ENCODE data around the gene ERC2.

ERC2 gene

DNA sequence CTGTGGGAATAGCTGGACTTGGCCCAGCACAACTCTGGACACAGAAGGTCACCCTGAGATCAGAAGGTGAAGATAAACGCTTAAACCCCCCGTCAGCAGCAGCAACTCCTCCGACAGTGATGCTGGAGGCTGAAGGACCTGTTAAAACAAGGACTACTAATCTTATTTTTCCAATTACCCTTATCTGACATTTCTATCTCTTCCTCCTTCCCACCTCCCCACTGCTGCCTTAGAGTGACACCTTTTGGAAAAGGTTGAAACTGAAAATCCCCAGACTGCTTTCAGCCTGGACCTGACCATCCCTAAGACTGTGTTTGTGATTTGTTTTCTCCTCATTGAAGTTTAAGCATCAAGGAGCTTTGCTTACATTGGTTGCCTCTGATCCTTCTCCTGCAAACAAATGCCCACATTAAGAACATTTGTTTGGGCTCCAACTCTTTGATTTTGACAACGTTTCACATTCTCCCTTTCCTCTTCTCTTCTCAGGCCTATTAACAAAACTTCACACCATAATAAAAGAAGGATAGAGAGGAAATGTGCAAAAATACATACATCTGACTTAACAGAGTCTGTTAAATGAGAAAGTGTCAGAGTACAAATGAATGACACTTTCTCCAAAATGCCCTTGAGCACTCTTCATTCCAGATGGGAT, 570.6 kb downstream of the ERC2 start:
- H3K4me1 ChIP-seq (ENCODE audit: control insufficient read depth in 1 of 2, insufficient read depth in 2 of 2, low read length in 2 of 2) = no peaks in the 10 kb centered on the region
- no peak overlapping the region for H3K4me3 ChIP-seq (ENCODE audit: low read depth in 1 of 2, low read length in 2 of 2)
- H3K9ac ChIP-seq (ENCODE audit: low read depth in 1 of 2, low read length in 2 of 2) = no peak overlapping the region
- H3K9me3 ChIP-seq (ENCODE audit: control insufficient read depth in 1 of 2, low read length in 2 of 2) = no peaks in the 10 kb centered on the region
- no peak overlapping the region for H3K27ac ChIP-seq (ENCODE audit: low read depth, low read length)
- no peaks in the 10 kb centered on the region for H3K27me3 ChIP-seq (ENCODE audit: control insufficient read depth in 1 of 2, insufficient read depth in 2 of 2, low read length in 2 of 2)
- no peaks in the 10 kb centered on the region for H3K36me3 ChIP-seq (ENCODE audit: control insufficient read depth in 1 of 2, insufficient read depth in 2 of 2, low read length in 2 of 2)

DNA sequence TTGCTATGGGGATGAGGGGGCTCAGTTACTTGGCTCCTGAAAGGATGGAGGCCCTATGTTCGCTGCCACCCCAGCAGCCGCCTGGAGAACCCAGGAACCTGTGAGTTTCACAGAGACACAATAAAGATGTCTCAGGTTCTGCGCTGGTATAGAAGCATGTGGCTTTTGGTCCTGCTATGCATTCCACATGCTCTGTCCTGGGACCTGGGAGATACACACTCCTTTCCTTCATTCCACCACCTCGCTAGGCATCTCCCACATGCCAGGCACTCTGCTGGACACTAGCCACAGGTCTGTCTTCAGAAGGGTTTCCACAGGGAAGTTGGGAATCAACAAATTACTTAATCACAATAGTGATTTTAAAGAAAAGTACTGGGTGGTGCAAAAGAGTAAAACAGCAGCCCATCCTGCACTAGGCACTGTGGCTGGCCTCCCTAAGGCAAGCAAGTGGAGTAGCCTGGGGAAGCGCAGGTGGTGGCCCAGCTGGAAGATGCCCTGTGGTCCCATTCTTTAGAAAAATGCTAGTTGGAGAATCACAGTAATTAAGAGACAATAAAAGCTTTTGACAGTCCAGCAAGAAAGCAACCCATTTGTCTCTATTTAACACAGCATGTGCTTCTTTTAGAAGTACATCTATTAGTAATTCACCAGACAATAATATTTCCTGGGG, 572.2 kb downstream of the ERC2 start:
- Histone ChIP-seq H3K27ac (ENCODE audit: low read depth, low read length) (no peak overlapping the region), H3K27me3 (ENCODE audit: control insufficient read depth in 1 of 2, insufficient read depth in 2 of 2, low read length in 2 of 2) (no peaks in the 10 kb centered on the region), H3K4me1 (ENCODE audit: control insufficient read depth in 1 of 2, insufficient read depth in 2 of 2, low read length in 2 of 2) (no peaks in the 10 kb centered on the region), H3K9ac (ENCODE audit: low read depth in 1 of 2, low read length in 2 of 2) (no peak overlapping the region), H3K36me3 (ENCODE audit: control insufficient read depth in 1 of 2, insufficient read depth in 2 of 2, low read length in 2 of 2) (no peaks in the 10 kb centered on the region), H3K4me3 (ENCODE audit: low read depth in 1 of 2, low read length in 2 of 2) (no peak overlapping the region), H3K9me3 (ENCODE audit: control insufficient read depth in 1 of 2, low read length in 2 of 2) (no peaks in the 10 kb centered on the region)

DNA sequence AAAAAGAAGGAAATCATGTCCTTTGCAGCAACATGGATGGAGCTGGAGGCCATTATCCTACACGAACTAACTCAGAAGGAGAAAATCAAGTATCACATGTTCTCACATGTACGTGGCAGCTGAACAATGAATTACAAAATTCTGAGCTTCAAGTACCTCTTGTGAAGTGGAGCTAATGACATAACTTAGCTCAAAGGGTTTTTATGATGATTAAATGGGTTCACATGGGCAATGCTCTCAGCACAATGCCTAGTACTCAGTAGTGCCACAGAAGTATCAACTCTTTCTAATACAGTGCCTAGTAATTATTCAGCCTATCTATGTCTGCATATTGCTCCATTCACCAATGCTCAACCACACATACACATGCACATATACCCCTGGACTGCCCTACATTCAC, 573.7 kb downstream of the ERC2 start:
- Histone ChIP-seq H3K4me3 (ENCODE audit: low read depth in 1 of 2, low read length in 2 of 2) (no peak overlapping the region), H3K9me3 (ENCODE audit: control insufficient read depth in 1 of 2, low read length in 2 of 2) (no peaks in the 10 kb centered on the region), H3K4me1 (ENCODE audit: control insufficient read depth in 1 of 2, insufficient read depth in 2 of 2, low read length in 2 of 2) (no peaks in the 10 kb centered on the region), H3K9ac (ENCODE audit: low read depth in 1 of 2, low read length in 2 of 2) (no peak overlapping the region), H3K36me3 (ENCODE audit: control insufficient read depth in 1 of 2, insufficient read depth in 2 of 2, low read length in 2 of 2) (no peaks in the 10 kb centered on the region), H3K27ac (ENCODE audit: low read depth, low read length) (no peak overlapping the region), H3K27me3 (ENCODE audit: control insufficient read depth in 1 of 2, insufficient read depth in 2 of 2, low read length in 2 of 2) (no peaks in the 10 kb centered on the region)

DNA sequence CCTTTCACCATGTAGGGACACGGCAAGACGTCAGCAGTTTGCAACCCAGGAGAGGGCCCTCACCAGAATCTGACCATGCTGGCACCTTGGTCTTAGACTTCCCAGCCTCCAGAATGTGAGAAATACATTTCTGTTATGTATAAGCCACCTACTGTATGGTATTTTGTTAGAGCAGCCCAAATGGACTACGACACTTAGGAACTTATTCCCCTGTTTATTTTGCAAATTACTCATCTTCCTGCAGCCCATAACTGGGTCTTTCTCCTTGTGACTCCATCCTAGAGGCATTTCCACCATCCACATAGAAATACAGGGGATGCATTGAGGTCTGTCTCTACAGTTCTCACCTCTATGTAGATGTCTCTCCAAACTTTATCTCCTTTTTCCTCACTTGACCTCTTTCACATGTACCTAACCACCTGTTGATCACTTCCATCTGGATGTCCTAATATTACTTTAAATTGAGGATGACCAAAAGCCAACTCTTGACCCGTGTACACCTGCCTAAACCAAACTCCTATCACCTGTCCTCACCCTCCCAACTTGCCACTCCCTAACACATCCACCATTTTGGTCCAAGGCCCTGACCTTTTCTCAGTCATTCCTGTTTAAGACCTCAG, 575.1 kb downstream of the ERC2 start:
- Histone ChIP-seq H3K27ac (ENCODE audit: low read depth, low read length) (no peak overlapping the region), H3K4me1 (ENCODE audit: control insufficient read depth in 1 of 2, insufficient read depth in 2 of 2, low read length in 2 of 2) (no peaks in the 10 kb centered on the region)

DNA sequence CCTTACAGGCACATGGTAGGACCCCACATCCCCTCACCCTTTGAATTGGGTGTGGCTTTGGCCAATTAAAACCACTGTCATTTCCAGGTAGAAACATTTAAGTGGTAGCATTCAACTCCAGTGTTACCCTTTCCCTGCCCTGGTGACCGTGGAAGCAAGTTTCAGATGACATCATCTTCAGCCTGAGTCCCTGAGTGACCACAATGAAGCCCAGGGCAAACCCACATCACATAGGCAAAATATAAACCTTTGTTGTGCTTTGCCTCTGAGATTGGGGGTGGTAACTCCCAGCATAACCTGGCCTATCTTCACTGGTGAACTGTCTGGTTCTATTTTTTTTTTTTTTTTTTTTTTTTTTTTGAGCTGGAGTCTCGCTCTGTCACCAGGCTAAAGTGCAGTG, 577.2 kb downstream of the ERC2 start:
- H3K27me3 ChIP-seq (ENCODE audit: control insufficient read depth in 1 of 2, insufficient read depth in 2 of 2, low read length in 2 of 2) = no peaks in the 10 kb centered on the region

More for the DNA sequence above, 575.1 kb downstream of the ERC2 start:
- Histone ChIP-seq H3K36me3 (ENCODE audit: control insufficient read depth in 1 of 2, insufficient read depth in 2 of 2, low read length in 2 of 2) (no peaks in the 10 kb centered on the region), H3K4me3 (ENCODE audit: low read depth in 1 of 2, low read length in 2 of 2) (no peak overlapping the region), H3K9me3 (ENCODE audit: control insufficient read depth in 1 of 2, low read length in 2 of 2) (no peaks in the 10 kb centered on the region), H3K9ac (ENCODE audit: low read depth in 1 of 2, low read length in 2 of 2) (no peak overlapping the region), H3K27me3 (ENCODE audit: control insufficient read depth in 1 of 2, insufficient read depth in 2 of 2, low read length in 2 of 2) (no peaks in the 10 kb centered on the region)

GRCh38 chr3:55888282-55888885, 579.9 kb downstream of the ERC2 start:
- H3K27ac ChIP-seq (ENCODE audit: low read depth, low read length) = no peak overlapping the region
- H3K27me3 ChIP-seq (ENCODE audit: control insufficient read depth in 1 of 2, insufficient read depth in 2 of 2, low read length in 2 of 2) = no peaks in the 10 kb centered on the region
- H3K9ac ChIP-seq (ENCODE audit: low read depth in 1 of 2, low read length in 2 of 2) = no peak overlapping the region
- H3K4me3 ChIP-seq (ENCODE audit: low read depth in 1 of 2, low read length in 2 of 2) = no peak overlapping the region
- no peaks in the 10 kb centered on the region for H3K4me1 ChIP-seq (ENCODE audit: control insufficient read depth in 1 of 2, insufficient read depth in 2 of 2, low read length in 2 of 2)
- H3K9me3 ChIP-seq (ENCODE audit: control insufficient read depth in 1 of 2, low read length in 2 of 2) = no peaks in the 10 kb centered on the region
- H3K36me3 ChIP-seq (ENCODE audit: control insufficient read depth in 1 of 2, insufficient read depth in 2 of 2, low read length in 2 of 2) = no peaks in the 10 kb centered on the region

More for the DNA sequence above, 577.2 kb downstream of the ERC2 start:
- H3K4me3 ChIP-seq (ENCODE audit: low read depth in 1 of 2, low read length in 2 of 2) = no peak overlapping the region
- H3K4me1 ChIP-seq (ENCODE audit: control insufficient read depth in 1 of 2, insufficient read depth in 2 of 2, low read length in 2 of 2) = no peaks in the 10 kb centered on the region
- H3K9ac ChIP-seq (ENCODE audit: low read depth in 1 of 2, low read length in 2 of 2) = no peak overlapping the region
- H3K27ac ChIP-seq (ENCODE audit: low read depth, low read length) = no peak overlapping the region
- no peaks in the 10 kb centered on the region for H3K36me3 ChIP-seq (ENCODE audit: control insufficient read depth in 1 of 2, insufficient read depth in 2 of 2, low read length in 2 of 2)
- H3K9me3 ChIP-seq (ENCODE audit: control insufficient read depth in 1 of 2, low read length in 2 of 2) = no peaks in the 10 kb centered on the region

DNA sequence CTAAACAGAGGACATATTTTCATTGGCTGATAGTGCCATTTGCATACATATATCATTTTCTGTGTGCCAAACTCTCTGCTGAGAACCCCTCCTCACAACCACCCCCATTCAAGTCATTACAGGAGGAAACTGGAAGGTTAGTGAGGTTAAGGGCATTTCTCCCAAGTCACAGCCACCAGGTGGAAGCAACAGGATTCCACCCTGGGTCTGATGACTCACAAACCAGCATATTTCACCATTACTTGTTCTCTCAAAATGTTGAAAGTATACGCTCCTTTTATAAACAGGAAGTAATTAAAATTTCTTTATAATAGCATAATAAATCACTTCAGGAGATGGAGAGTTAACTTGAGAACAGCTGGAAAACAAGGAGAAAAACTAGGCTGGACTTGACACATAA, 582.5 kb downstream of the ERC2 start:
- Histone ChIP-seq H3K4me3 (ENCODE audit: low read depth in 1 of 2, low read length in 2 of 2) (no peak overlapping the region), H3K9me3 (ENCODE audit: control insufficient read depth in 1 of 2, low read length in 2 of 2) (no peaks in the 10 kb centered on the region), H3K4me1 (ENCODE audit: control insufficient read depth in 1 of 2, insufficient read depth in 2 of 2, low read length in 2 of 2) (no peaks in the 10 kb centered on the region), H3K9ac (ENCODE audit: low read depth in 1 of 2, low read length in 2 of 2) (no peak overlapping the region), H3K27me3 (ENCODE audit: control insufficient read depth in 1 of 2, insufficient read depth in 2 of 2, low read length in 2 of 2) (no peaks in the 10 kb centered on the region), H3K27ac (ENCODE audit: low read depth, low read length) (no peak overlapping the region), H3K36me3 (ENCODE audit: control insufficient read depth in 1 of 2, insufficient read depth in 2 of 2, low read length in 2 of 2) (no peaks in the 10 kb centered on the region)

GRCh38 chr3:55884491-55885285, 583.6 kb downstream of the ERC2 start:
- H3K36me3 ChIP-seq (ENCODE audit: control insufficient read depth in 1 of 2, insufficient read depth in 2 of 2, low read length in 2 of 2) = no peaks in the 10 kb centered on the region
- H3K9me3 ChIP-seq (ENCODE audit: control insufficient read depth in 1 of 2, low read length in 2 of 2) = no peaks in the 10 kb centered on the region
- no peaks in the 10 kb centered on the region for H3K27me3 ChIP-seq (ENCODE audit: control insufficient read depth in 1 of 2, insufficient read depth in 2 of 2, low read length in 2 of 2)
- H3K9ac ChIP-seq (ENCODE audit: low read depth in 1 of 2, low read length in 2 of 2) = no peak overlapping the region
- no peak overlapping the region for H3K27ac ChIP-seq (ENCODE audit: low read depth, low read length)
- H3K4me3 ChIP-seq (ENCODE audit: low read depth in 1 of 2, low read length in 2 of 2) = no peak overlapping the region
- H3K4me1 ChIP-seq (ENCODE audit: control insufficient read depth in 1 of 2, insufficient read depth in 2 of 2, low read length in 2 of 2) = no peaks in the 10 kb centered on the region

GRCh38 chr3:55884066-55884465, 584.2 kb downstream of the ERC2 start:
- Histone ChIP-seq H3K27ac (ENCODE audit: low read depth, low read length) (no peak overlapping the region), H3K9ac (ENCODE audit: low read depth in 1 of 2, low read length in 2 of 2) (no peak overlapping the region), H3K4me3 (ENCODE audit: low read depth in 1 of 2, low read length in 2 of 2) (no peak overlapping the region), H3K4me1 (ENCODE audit: control insufficient read depth in 1 of 2, insufficient read depth in 2 of 2, low read length in 2 of 2) (no peaks in the 10 kb centered on the region), H3K36me3 (ENCODE audit: control insufficient read depth in 1 of 2, insufficient read depth in 2 of 2, low read length in 2 of 2) (no peaks in the 10 kb centered on the region), H3K27me3 (ENCODE audit: control insufficient read depth in 1 of 2, insufficient read depth in 2 of 2, low read length in 2 of 2) (no peaks in the 10 kb centered on the region), H3K9me3 (ENCODE audit: control insufficient read depth in 1 of 2, low read length in 2 of 2) (no peaks in the 10 kb centered on the region)
